HAP-1 (cell line): ENCODE results near the gene RIMS1.

Experiments
- DNase-seq, 2 experiments: peaks; one replicate each; pipeline ENCODE4 v3.0.0-alpha.2; 2016 to 2020; ENCODE audit warnings: low spot score in 2 of 2
- H3K27me3 ChIP-seq: fragments of 250-450 bp; sonication (Bioruptor Pico); 2 replicates; pipeline ENCODE4 v1.5.1; 2020; ENCODE audit warnings: low read depth, mild to moderate bottlenecking, moderate library complexity
- H3K36me3 ChIP-seq: fragments of 250-450 bp; sonication (Bioruptor Pico); replicated peaks from 2 replicates; pipeline ENCODE4 v1.5.1; 2020; ENCODE audit warnings: mild to moderate bottlenecking
- H3K4me1 ChIP-seq: fragments of 250-450 bp; sonication (Bioruptor Pico); 2 replicates; pipeline ENCODE4 v1.5.1; 2020; ENCODE audit warnings: mild to moderate bottlenecking
- H3K4me3 ChIP-seq: fragments of 250-450 bp; sonication (Bioruptor Pico); 2 replicates; pipeline ENCODE4 v1.5.1; 2020; ENCODE audit warnings: mild to moderate bottlenecking, moderate library complexity
- H3K9me3 ChIP-seq: fragments of 250-450 bp; sonication (Bioruptor Pico); 2 replicates; pipeline ENCODE4 v1.5.1; 2020; ENCODE audit warnings: mild to moderate bottlenecking, moderate library complexity
- in situ Hi-C: fragments of 300-500 bp; cut with MboI; formaldehyde crosslinking; loops from 3 replicates; pipeline ENCODE4 v1.14.3; 2020; ENCODE audit warnings: low sequenced_read_pairs, inconsistent platforms, mixed read lengths

Gene RIMS1

DNA sequence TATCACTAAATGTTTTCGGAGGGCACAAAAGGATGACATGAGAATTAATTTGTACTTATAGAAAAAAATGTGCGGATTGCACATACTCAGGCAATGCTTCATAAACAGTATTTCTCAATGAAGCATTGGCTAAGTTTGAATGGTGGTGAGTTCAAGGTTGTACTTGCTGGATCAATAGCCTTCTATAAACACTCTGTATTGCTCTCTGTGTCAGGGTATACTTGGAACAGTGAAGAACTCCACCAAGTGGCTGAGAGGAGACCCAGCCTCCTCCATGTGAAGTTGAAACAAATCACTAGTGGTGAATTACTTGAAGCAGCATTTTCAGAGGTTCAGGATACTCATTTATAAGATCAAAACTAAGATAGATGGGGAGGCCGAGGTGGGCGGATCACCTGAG is 360.6 kb downstream of the RIMS1 start:
- DNase-seq = peak in 1 of 2 experiments; percentile 7
- Histone ChIP-seq H3K27me3 (no peaks in the 10 kb centered on the region), H3K36me3 (no peaks in the 10 kb centered on the region), H3K4me1 (peaks cover 19% of the 10 kb centered on the region), H3K4me3 (no peak overlapping the region), H3K9me3 (no peaks in the 10 kb centered on the region)
- in situ Hi-C loops = no loop called here

- no peaks in the 10 kb centered on the region for H3K36me3 ChIP-seq
- in situ Hi-C loops = no loop called here
- DNase-seq = no peak
- H3K9me3 ChIP-seq = no peaks in the 10 kb centered on the region
- H3K4me1 ChIP-seq = peaks cover 19% of the 10 kb centered on the region
- H3K4me3 ChIP-seq = no peak overlapping the region
- H3K27me3 ChIP-seq = no peaks in the 10 kb centered on the region
Measured at GRCh38 chr6:72248621-72249020, 362.3 kb downstream of the RIMS1 start.

- H3K4me3 ChIP-seq = no peak overlapping the region
- no peak for DNase-seq
- no peaks in the 10 kb centered on the region for H3K9me3 ChIP-seq
- no peaks in the 10 kb centered on the region for H3K36me3 ChIP-seq
- no peaks in the 10 kb centered on the region for H3K27me3 ChIP-seq
- peaks cover 11% of the 10 kb centered on the region for H3K4me1 ChIP-seq
- in situ Hi-C loops = no loop called here
Measured at GRCh38 chr6:72250664-72251063, 364.3 kb downstream of the RIMS1 start.

DNA sequence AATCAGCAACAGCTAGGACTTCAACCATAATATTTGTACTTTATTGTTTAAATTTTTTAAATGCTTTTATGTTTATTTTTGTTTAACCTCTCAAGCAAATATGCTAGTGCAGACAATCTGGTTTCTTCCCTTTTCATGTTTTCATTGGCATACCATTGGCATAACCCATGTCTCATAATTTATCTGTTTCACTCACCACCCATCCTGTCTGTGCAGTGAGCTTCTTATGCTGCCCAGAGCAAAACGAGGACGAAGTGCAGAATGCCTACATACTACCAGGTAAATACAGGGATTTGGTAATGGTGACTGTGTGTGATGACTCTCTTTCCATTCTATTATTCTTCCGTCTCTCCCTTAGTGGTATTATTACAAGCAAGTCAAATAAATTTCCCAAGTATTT is 374.1 kb downstream of the RIMS1 start:
- Histone ChIP-seq H3K27me3 (peaks cover 14% of the 10 kb centered on the region; the same call in 1 of the 2 replicates), H3K36me3 (no peaks in the 10 kb centered on the region), H3K4me1 (no peaks in the 10 kb centered on the region), H3K9me3 (no peaks in the 10 kb centered on the region), H3K4me3 (no peak overlapping the region)
- DNase-seq = no peak
- in situ Hi-C loops = no loop called here

DNA sequence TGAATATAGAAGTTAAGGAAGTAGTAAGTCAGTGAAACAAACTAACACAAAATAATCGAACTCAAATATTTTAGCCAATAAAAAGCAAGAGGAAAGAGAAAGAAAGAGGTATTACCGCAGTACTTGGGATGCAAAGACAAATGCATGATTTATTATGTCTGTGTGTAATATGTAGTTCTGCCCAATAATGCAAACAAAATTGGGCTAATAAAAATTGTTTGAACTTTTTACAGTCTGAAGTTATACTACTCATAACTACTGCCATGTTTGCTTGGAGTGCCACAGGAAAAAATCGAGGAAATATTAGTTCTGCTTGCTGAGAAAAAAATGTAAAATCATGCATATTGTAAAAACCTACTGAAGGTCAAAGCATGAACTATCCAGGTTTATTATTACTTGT is 375.2 kb downstream of the RIMS1 start:
- Histone ChIP-seq H3K36me3 (no peaks in the 10 kb centered on the region), H3K4me3 (no peak overlapping the region), H3K27me3 (peaks cover 17% of the 10 kb centered on the region; the same call in 1 of the 2 replicates), H3K9me3 (no peaks in the 10 kb centered on the region), H3K4me1 (no peaks in the 10 kb centered on the region)
- in situ Hi-C loops = no loop called here
- no peak for DNase-seq

DNA sequence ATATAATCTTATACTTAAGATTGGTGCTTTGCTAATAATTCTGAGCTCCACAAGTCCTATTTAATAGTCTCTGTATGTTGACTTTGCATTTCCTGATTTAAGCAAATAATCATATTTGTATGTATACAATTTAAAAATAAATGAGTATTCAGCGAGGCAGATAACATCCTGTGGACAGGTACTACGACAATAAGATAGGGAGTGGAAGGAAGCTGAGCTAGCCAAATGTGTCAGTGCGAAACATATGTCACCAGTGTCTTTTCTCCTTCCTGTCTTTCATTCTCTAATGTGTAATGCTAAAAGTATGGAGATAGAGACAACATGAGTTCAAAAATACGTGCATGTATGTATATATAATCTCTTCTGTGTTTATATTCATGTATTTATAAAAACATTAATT is 375.9 kb downstream of the RIMS1 start:
- DNase-seq = no peak

GRCh38 chr6:72267470-72267869 is 381.1 kb downstream of the RIMS1 start:
- no peak for DNase-seq
- peaks cover 12% of the 10 kb centered on the region for H3K27me3 ChIP-seq
- no peaks in the 10 kb centered on the region for H3K9me3 ChIP-seq
- in situ Hi-C loops = no loop called here
- H3K36me3 ChIP-seq = no peaks in the 10 kb centered on the region
- H3K4me3 ChIP-seq = no peak overlapping the region
- H3K4me1 ChIP-seq = no peaks in the 10 kb centered on the region

More for the DNA sequence above, 375.9 kb downstream of the RIMS1 start:
- in situ Hi-C loops = no loop called here
- no peaks in the 10 kb centered on the region for H3K4me1 ChIP-seq
- no peak overlapping the region for H3K4me3 ChIP-seq
- H3K27me3 ChIP-seq = peaks cover 17% of the 10 kb centered on the region; the same call in 1 of the 2 replicates
- no peaks in the 10 kb centered on the region for H3K36me3 ChIP-seq
- no peaks in the 10 kb centered on the region for H3K9me3 ChIP-seq

GRCh38 chr6:72271531-72271930 is 385.2 kb downstream of the RIMS1 start:
- H3K36me3 ChIP-seq = no peaks in the 10 kb centered on the region
- H3K27me3 ChIP-seq = peaks cover 11% of the 10 kb centered on the region
- H3K9me3 ChIP-seq = no peaks in the 10 kb centered on the region
- no peak for DNase-seq
- no peak overlapping the region for H3K4me3 ChIP-seq
- H3K4me1 ChIP-seq = no peaks in the 10 kb centered on the region
- in situ Hi-C loops = no loop called here

- Histone ChIP-seq H3K4me1 (no peaks in the 10 kb centered on the region), H3K9me3 (no peaks in the 10 kb centered on the region), H3K4me3 (no peak overlapping the region), H3K36me3 (no peaks in the 10 kb centered on the region), H3K27me3 (peaks cover 11% of the 10 kb centered on the region)
- DNase-seq = no peak
- in situ Hi-C loops = no loop called here
Measured at GRCh38 chr6:72272958-72273357, 386.6 kb downstream of the RIMS1 start.

GRCh38 chr6:72275888-72276287 is 389.5 kb downstream of the RIMS1 start:
- Histone ChIP-seq H3K36me3 (no peaks in the 10 kb centered on the region), H3K4me1 (no peaks in the 10 kb centered on the region), H3K4me3 (no peak overlapping the region), H3K9me3 (no peaks in the 10 kb centered on the region), H3K27me3 (0 out of 2 replicates have a peak, but pooled peaks cover 4% of the 10 kb centered on the region)
- in situ Hi-C loops = no loop called here
- DNase-seq = no peak

DNA sequence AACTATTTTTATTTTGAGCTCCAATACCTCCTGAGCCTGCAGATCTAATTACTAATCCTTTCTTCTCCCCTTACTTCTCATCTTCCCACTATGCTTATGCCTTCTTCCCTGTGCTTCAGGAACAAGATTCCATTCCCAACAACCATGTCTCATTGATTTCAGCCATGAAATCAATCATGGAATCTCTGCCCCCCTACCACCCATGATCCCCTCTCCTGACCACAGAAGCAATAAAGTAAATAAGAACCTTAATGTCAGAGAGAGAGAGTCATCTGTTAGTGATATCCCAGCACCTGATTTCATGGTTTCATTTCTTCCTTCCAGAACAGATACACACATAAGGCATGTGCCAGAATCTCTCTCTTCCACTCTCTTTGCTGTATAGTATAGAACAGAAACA is 395.9 kb downstream of the RIMS1 start:
- Histone ChIP-seq H3K9me3 (no peaks in the 10 kb centered on the region), H3K27me3 (0 out of 2 replicates have a peak, but pooled peaks cover 2% of the 10 kb centered on the region), H3K4me1 (no peaks in the 10 kb centered on the region), H3K36me3 (no peaks in the 10 kb centered on the region), H3K4me3 (no peak overlapping the region)
- in situ Hi-C loops = no loop called here
- DNase-seq = no peak

DNA sequence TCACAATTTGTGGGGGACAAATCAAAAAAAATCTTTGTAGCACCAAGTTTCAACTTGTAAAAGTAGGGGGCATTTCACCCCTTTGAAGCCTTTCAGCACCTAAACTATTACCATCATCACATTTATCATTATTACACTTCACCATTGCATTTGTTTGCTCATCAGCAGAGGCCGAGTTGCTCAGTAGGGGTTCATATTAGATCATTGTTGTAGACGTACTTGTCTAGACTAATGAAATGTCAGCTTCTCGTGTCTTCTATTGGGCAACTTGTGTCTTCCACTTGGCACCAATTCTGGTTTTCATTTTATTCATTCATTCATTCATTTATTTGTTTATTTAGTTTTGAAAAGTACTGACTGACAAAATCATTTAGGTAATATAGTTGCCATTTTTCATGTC is 397.2 kb downstream of the RIMS1 start:
- no peaks in the 10 kb centered on the region for H3K9me3 ChIP-seq

GRCh38 chr6:72286911-72287311 is 400.6 kb downstream of the RIMS1 start:
- Histone ChIP-seq H3K27me3 (peaks cover 14% of the 10 kb centered on the region), H3K36me3 (no peaks in the 10 kb centered on the region; the same call in 1 of the 2 replicates), H3K9me3 (no peaks in the 10 kb centered on the region), H3K4me1 (no peaks in the 10 kb centered on the region), H3K4me3 (no peak overlapping the region)
- in situ Hi-C loops = no loop called here
- no peak for DNase-seq

More for the DNA sequence above, 397.2 kb downstream of the RIMS1 start:
- no peaks in the 10 kb centered on the region for H3K4me1 ChIP-seq
- no peaks in the 10 kb centered on the region for H3K36me3 ChIP-seq
- H3K27me3 ChIP-seq = 0 out of 2 replicates have a peak, but pooled peaks cover 2% of the 10 kb centered on the region
- in situ Hi-C loops = no loop called here
- no peak overlapping the region for H3K4me3 ChIP-seq
- DNase-seq = no peak

DNA sequence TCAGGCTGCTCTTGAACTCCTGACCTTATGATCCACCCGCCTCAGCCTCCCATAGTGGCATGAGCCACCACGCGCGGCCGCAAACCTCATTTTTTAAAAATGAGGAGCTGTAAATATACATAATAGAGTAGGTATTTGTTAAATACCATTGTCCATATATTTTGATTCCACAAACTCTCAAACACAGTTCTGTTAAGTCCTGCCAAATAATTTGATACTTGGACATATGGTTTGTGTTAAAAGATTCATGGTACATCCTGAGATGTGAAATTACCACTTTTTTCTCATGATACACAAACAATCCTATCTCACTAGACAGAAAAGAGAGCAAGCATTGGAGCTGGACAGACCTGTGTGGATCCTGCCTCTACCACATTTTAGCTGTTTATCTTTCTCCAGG is 401.5 kb downstream of the RIMS1 start:
- H3K27me3 ChIP-seq = peaks cover 23% of the 10 kb centered on the region
- in situ Hi-C loops = no loop called here
- H3K4me1 ChIP-seq = no peaks in the 10 kb centered on the region
- H3K9me3 ChIP-seq = no peaks in the 10 kb centered on the region
- no peak for DNase-seq
- H3K36me3 ChIP-seq = no peaks in the 10 kb centered on the region; the same call in 1 of the 2 replicates
- no peak overlapping the region for H3K4me3 ChIP-seq

GRCh38 chr6:72288592-72288991 is 402.2 kb downstream of the RIMS1 start:
- no peak for DNase-seq
- in situ Hi-C loops = no loop called here
- Histone ChIP-seq H3K36me3 (no peaks in the 10 kb centered on the region; the same call in 1 of the 2 replicates), H3K27me3 (peaks cover 26% of the 10 kb centered on the region), H3K4me1 (no peaks in the 10 kb centered on the region), H3K4me3 (no peak overlapping the region), H3K9me3 (no peaks in the 10 kb centered on the region)
